Gastrocnemius medialis (tissue), 4 donors: ENCODE data around the gene FGFBP2.

ENCODE experiments used
- POLR2A ChIP-seq, 2 donors: fragments of 450-650 bp; IDR thresholded peaks; one replicate each; pipeline ENCODE4 v1.6.1; 2017; ENCODE audit warnings: antibody characterized with exemption in 2 of 2, mild to moderate bottlenecking in 2 of 2, moderate library complexity in 2 of 2
- TF ChIP-seq, protein P1 (sequence below), 5 experiments: fragments of 450-650 bp in 3 of 5; fragments of 200-600 bp in 2 of 5; sonication (generic) in 2 of 5; IDR thresholded peaks in 4 of 5; conservative IDR thresholded peaks in 1 of 5; 1 replicate in 4 of 5; 2 replicates in 1 of 5; pipeline ENCODE4 v1.5.1; 2016 to 2019; ENCODE audit warnings: antibody characterized with exemption in 5 of 5, mild to moderate bottlenecking in 3 of 5, moderate library complexity in 3 of 5

DNA sequence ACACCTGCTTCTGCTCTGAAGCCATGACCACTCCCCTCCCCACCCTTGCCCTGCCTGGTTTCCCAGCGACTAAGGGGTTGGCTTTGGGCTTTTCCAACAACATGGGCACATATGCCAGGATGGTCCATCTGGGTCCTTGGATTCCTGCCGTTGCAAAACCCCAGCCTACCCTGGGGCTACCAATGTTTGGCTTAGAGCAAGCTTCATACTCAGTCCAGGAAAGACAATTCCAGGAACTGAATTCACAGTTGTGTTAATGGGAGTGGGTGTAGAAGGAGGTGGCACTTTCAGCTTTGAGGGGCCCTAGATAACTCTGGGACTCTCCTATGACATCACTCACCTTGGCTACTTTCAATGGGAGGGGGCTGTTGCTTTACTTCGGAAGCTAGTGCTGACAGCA is 33.4 kb downstream of the FGFBP2 start:
- TF ChIP-seq, protein P1, sequence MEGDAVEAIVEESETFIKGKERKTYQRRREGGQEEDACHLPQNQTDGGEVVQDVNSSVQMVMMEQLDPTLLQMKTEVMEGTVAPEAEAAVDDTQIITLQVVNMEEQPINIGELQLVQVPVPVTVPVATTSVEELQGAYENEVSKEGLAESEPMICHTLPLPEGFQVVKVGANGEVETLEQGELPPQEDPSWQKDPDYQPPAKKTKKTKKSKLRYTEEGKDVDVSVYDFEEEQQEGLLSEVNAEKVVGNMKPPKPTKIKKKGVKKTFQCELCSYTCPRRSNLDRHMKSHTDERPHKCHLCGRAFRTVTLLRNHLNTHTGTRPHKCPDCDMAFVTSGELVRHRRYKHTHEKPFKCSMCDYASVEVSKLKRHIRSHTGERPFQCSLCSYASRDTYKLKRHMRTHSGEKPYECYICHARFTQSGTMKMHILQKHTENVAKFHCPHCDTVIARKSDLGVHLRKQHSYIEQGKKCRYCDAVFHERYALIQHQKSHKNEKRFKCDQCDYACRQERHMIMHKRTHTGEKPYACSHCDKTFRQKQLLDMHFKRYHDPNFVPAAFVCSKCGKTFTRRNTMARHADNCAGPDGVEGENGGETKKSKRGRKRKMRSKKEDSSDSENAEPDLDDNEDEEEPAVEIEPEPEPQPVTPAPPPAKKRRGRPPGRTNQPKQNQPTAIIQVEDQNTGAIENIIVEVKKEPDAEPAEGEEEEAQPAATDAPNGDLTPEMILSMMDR (IDR thresholded peaks at IDR 0.05 in 4 of 5, conservative IDR thresholded peaks at IDR 0.05 in 1 of 5), result no peak
- no peak for TF ChIP-seq POLR2A (IDR thresholded peaks at IDR 0.05)
